ENCODE measurements around the gene KREMEN2. TPM values are rescaled to one million over a fixed set of nuclear protein-coding genes. Genes with fewer than 3 reads are reported as not detected.

Gene KREMEN2
- total and polyA plus RNA-seq, 2 of the 13 experiments (the other 11 are each of a cell fraction or from before 2014, with no cell fraction given) = 0.48 to 1.2 TPM

- TF ChIP-seq CEBPZ (IDR thresholded peaks at IDR 0.05; ENCODE audit: low read length) (no peak), CC2D1A (CRISPR knock-in tag; IDR thresholded peaks at IDR 0.05) (no peak), NFIB (CRISPR knock-in tag; IDR thresholded peaks at IDR 0.05; ENCODE audit: borderline replicate concordance) (no peak), TAF1 (CRISPR knock-in tag; IDR thresholded peaks at IDR 0.05) (no peak), MED13 (CRISPR knock-in tag; IDR thresholded peaks at IDR 0.05) (no peak), ARHGAP35 (CRISPR knock-in tag; IDR thresholded peaks at IDR 0.05; ENCODE audit: borderline replicate concordance) (no peak), DR1 (CRISPR knock-in tag; IDR thresholded peaks at IDR 0.05) (no peak), TGIF2 (CRISPR knock-in tag; IDR thresholded peaks at IDR 0.05) (no peak), ZSCAN30 (CRISPR knock-in tag; IDR thresholded peaks at IDR 0.05) (no peak), CREB3 (CRISPR knock-in tag; IDR thresholded peaks at IDR 0.05) (no peak), BRCA1 (CRISPR knock-in tag; IDR thresholded peaks at IDR 0.05) (no peak)
These were observed 9.3 kb upstream of the KREMEN2 start (continued) for GRCh38 chr16:2954656-2955381.

Data from HepG2 (cell line).